Left lung (tissue), 10 donors: Measurements from ENCODE around the gene SRP14. TPM values are rescaled to one million over a fixed set of nuclear protein-coding genes. Genes with fewer than 3 reads are reported as not detected.
"Not testable (repeated sequence)": the region's sequence is repeated elsewhere in the genome, so short reads cannot be mapped to it uniquely, and the experiment has no call there.

Source experiments
- ATAC-seq: fragments of 200-7000 bp; cut with Tn5 transposase; one replicate; pipeline ENCODE4 v1.9.1; 2020; ENCODE audit warnings: moderate library complexity
- DNase-seq, 4 donors: peaks; one replicate each; pipeline ENCODE4 v3.0.0-alpha.2; 2013 to 2020
- H3K27ac ChIP-seq, 2 donors: fragments of 200-600 bp; sonication (generic) in 1 of 2; one replicate each; pipeline versions ENCODE4 v1.5.0 to v1.8.0; 2020 to 2021
- H3K27me3 ChIP-seq, 2 donors: fragments of 200-600 bp; sonication (generic) in 1 of 2; one replicate each; pipeline versions ENCODE4 v1.5.0 to v1.8.0; 2020 to 2021
- H3K36me3 ChIP-seq, 2 donors: fragments of 200-600 bp; sonication (generic) in 1 of 2; one replicate each; pipeline versions ENCODE4 v1.5.0 to v1.8.0; 2020 to 2021
- H3K4me1 ChIP-seq, 2 donors: fragments of 200-600 bp; one replicate each; pipeline ENCODE4 v1.8.0; 2021
- H3K4me3 ChIP-seq, 2 donors: fragments of 200-600 bp; sonication (generic) in 1 of 2; one replicate each; pipeline versions ENCODE4 v1.5.0 to v1.8.0; 2020 to 2021; ENCODE audit warnings: mild to moderate bottlenecking in 1 of 2
- H3K9me3 ChIP-seq, 2 donors: fragments of 200-600 bp; sonication (generic) in 1 of 2; one replicate each; pipeline versions ENCODE4 v1.5.0 to v1.8.0; 2020 to 2021
- intact Hi-C, 2 donors: fragments of 100-400 bp; cut with DNase I; formaldehyde crosslinking; loops; one replicate each; pipeline versions ENCODE4 v1.11.2 to v1.14.2; 2022
- polyA plus RNA-seq, 6 donors: library from polyadenylated mRNA; unstranded; fragments of 120-200 nt; gene quantifications; one replicate each; pipeline ENCODE4 v1.2.1, GENCODE V29; 2013; ENCODE audit not compliant: insufficient read length in 6 of 6
- total RNA-seq, 2 donors: library from RNA; stranded (reverse); fragmentation: NEBNext Ultra II Directional; extraction: Animal tissue kit (Norgen Biotek cat#: 25700); gene quantifications; one replicate each; pipeline ENCODE4 v1.2.1, GENCODE V29; 2021
- TF ChIP-seq, protein P1 (sequence below), 2 donors: fragments of 200-600 bp; sonication (generic) in 1 of 2; IDR thresholded peaks; one replicate each; pipeline versions ENCODE4 v1.5.0 to v1.8.0; 2021; ENCODE audit warnings: antibody characterized with exemption in 2 of 2
- donor health status: DM: no; HTN: yes; CAD: no.
- donor health status: DM: no; HTN: no; CAD: no.

Gene SRP14
- total and polyA plus RNA-seq, 8 donors, result 159 to 541 (median 505) TPM

DNA sequence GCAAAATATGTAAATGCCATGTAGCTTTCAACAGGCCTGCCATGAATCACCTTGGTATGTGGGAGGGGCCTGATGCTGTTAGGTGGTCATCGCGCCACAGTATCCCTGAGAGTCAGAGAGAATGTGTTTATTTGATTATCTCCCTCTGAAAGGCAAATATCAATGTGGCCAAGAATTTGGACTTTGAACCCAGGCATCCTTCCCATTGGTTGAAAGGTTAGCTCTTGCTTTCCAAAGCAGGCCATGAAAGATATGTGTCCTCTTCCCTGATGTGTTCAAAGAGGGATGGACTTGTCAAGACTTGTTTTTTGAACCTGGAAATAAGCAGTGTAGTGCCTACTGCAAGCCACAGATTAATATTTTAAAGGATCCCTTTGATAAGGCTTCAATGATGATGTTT lies 36.7 kb downstream of the SRP14 start:
- H3K4me3 ChIP-seq, result no peak overlapping the region
- peaks cover 0 to 82% of the 10 kb centered on the region in 2 donors for H3K36me3 ChIP-seq
- H3K9me3 ChIP-seq, result no peaks in the 10 kb centered on the region
- H3K27ac ChIP-seq, result no peak overlapping the region
- intact Hi-C loops, result no loop called here
- TF ChIP-seq, protein P1, sequence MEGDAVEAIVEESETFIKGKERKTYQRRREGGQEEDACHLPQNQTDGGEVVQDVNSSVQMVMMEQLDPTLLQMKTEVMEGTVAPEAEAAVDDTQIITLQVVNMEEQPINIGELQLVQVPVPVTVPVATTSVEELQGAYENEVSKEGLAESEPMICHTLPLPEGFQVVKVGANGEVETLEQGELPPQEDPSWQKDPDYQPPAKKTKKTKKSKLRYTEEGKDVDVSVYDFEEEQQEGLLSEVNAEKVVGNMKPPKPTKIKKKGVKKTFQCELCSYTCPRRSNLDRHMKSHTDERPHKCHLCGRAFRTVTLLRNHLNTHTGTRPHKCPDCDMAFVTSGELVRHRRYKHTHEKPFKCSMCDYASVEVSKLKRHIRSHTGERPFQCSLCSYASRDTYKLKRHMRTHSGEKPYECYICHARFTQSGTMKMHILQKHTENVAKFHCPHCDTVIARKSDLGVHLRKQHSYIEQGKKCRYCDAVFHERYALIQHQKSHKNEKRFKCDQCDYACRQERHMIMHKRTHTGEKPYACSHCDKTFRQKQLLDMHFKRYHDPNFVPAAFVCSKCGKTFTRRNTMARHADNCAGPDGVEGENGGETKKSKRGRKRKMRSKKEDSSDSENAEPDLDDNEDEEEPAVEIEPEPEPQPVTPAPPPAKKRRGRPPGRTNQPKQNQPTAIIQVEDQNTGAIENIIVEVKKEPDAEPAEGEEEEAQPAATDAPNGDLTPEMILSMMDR (IDR thresholded peaks at IDR 0.05), result no peak
- ATAC-seq, result no peak
- no peaks in the 10 kb centered on the region for H3K27me3 ChIP-seq
- no peak for DNase-seq
- H3K4me1 ChIP-seq, result no peaks in the 10 kb centered on the region

DNA sequence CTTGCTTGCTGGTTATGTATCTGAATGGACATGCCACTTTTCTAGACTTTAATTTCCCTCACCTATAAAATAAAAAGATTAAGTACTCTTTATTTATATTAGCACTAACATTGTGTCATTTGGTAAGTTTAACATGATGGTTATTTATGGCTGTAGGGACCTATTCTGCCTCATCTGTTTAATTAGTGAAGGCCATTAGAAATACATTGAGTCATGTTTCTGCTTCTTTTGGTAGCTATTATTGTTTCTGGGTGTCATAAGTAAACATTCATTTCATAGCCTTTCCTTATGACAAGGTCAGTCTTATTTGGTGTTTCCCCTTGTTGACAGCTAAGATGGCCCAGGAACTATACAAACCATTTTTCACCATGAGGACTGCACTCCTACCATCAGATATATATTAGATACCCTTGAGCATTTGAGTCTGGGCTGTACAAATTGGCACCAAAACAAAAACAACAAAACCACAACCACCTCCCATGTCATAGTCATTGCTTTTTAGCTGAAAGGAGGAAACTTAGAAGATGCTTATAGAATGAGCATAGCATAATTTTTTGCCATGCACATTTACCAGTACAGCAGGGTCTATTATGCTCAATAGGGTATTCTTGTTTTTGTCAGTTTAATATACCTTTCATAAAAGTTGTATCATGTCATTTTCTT lies 39.3 kb downstream of the SRP14 start:
- TF ChIP-seq, protein P1 (IDR thresholded peaks at IDR 0.05), result no peak
- H3K36me3 ChIP-seq, result peaks cover 0 to 83% of the 10 kb centered on the region in 2 donors
- intact Hi-C loops, result no loop called here

DNA sequence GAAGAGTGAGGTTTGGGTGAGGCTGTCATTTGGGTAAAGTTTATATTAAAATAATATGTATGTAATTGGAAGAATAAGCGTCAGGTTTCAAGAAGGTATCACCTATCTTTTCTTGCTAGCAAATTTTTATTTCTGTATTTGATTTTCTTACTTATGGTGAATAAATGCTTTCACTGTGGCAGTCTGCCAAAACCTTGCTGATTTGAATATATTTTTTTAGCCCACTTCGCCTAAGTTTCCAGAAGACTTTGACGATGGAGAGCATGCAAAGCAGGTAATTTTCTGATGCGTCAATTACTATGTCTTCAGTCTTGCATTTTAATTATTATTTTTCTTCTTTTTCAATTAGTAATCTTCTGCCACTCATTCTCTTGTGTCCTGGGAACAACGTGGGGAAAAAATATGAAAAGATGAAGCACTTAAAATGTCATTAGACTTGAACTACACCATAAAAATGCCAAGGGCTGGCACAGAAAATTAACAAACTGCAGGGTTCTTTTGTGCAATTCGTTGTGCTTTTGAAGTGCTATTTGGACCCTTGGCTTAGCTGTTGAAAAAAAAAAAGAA lies 40.4 kb downstream of the SRP14 start:
- Histone ChIP-seq H3K36me3 (peaks cover 0 to 83% of the 10 kb centered on the region in 2 donors), H3K27ac (no peak overlapping the region), H3K4me1 (no peaks in the 10 kb centered on the region), H3K27me3 (no peaks in the 10 kb centered on the region), H3K9me3 (no peaks in the 10 kb centered on the region), H3K4me3 (no peak overlapping the region)
- DNase-seq (no peak), ATAC-seq (no peak)
- TF ChIP-seq, protein P1 (IDR thresholded peaks at IDR 0.05), result no peak
- intact Hi-C loops, result no loop called here

More for the DNA sequence above, 39.3 kb downstream of the SRP14 start:
- no peak for ATAC-seq
- no peak overlapping the region for H3K27ac ChIP-seq
- no peaks in the 10 kb centered on the region for H3K27me3 ChIP-seq
- no peaks in the 10 kb centered on the region for H3K4me1 ChIP-seq
- H3K9me3 ChIP-seq, result no peaks in the 10 kb centered on the region
- no peak overlapping the region for H3K4me3 ChIP-seq
- no peak for DNase-seq

DNA sequence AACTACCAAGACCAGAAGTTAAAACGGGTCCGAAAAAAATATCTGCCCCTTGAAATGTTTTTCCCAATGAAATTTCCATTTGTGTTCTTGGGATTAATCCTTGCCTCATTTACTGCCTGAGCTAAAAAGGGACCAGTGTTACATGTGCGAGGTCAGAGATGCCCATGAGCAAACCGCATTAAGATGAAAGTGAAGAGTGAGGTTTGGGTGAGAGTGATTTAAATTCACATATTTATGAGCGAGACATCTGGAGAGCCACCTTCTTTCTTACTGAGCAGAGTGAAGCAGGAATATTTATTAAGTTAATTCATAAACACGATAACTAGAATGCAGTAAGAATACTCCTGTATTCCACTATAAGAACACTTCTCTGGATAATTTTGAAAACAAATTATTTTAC lies 41.3 kb downstream of the SRP14 start:
- intact Hi-C loops, result no loop called here
- peaks cover 0 to 83% of the 10 kb centered on the region in 2 donors for H3K36me3 ChIP-seq
- no peaks in the 10 kb centered on the region for H3K9me3 ChIP-seq
- no peaks in the 10 kb centered on the region for H3K4me1 ChIP-seq
- DNase-seq (no peak), ATAC-seq (no peak)
- TF ChIP-seq, protein P1 (IDR thresholded peaks at IDR 0.05), result no peak
- no peaks in the 10 kb centered on the region for H3K27me3 ChIP-seq
- no peak overlapping the region for H3K27ac ChIP-seq
- H3K4me3 ChIP-seq, result no peak overlapping the region

DNA sequence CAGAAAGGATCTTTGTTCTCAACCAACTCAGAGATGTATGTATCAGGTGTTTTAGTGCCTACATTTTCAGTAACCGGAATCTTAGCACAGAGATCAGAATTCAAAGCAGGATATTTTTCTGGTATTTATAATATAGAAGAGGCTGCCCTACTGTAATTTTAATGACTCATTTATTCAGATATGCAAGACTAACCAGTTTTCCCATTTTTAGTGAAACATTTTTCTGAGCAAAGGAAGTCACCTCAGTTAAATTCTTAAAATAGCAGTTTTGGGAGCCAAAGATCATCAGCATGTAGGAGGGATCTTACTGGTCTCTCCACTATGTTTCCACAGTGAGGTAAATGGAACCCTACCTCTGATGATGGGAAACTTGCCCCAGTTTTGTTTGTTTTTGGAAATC lies 42.0 kb downstream of the SRP14 start:
- peaks cover 0 to 83% of the 10 kb centered on the region in 2 donors for H3K36me3 ChIP-seq
- TF ChIP-seq, protein P1 (IDR thresholded peaks at IDR 0.05), result no peak
- H3K4me3 ChIP-seq, result no peak overlapping the region
- ATAC-seq, result no peak
- no peaks in the 10 kb centered on the region for H3K9me3 ChIP-seq
- no peaks in the 10 kb centered on the region for H3K27me3 ChIP-seq
- H3K27ac ChIP-seq, result no peak overlapping the region
- no peak for DNase-seq
- no peaks in the 10 kb centered on the region for H3K4me1 ChIP-seq
- intact Hi-C loops, result no loop called here

DNA sequence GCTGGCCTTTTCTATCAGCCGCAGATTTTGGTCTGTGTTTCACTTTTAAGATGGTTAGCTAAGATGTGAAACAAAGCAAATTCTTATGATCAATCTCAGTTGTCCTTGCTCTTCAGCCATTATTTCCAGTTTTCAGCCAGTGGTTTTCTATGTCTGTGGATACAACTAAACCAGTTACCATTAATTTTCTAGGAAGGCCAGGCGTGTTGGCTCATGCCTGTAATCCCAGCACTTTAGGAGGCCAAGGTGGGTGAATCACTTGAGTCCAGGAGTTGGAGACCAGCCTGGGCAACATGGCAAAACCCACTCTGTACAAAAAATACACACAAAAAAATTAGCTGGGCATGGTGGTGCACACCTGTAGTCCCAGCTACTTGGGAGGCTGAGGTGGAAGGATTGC lies 42.8 kb downstream of the SRP14 start:
- H3K27me3 ChIP-seq, intact Hi-C loops, H3K27ac ChIP-seq, H3K4me1 ChIP-seq, ATAC-seq, H3K4me3 ChIP-seq, H3K9me3 ChIP-seq, DNase-seq: not testable (repeated sequence)
- peaks cover 0 to 85% of the 10 kb centered on the region in 2 donors for H3K36me3 ChIP-seq

DNA sequence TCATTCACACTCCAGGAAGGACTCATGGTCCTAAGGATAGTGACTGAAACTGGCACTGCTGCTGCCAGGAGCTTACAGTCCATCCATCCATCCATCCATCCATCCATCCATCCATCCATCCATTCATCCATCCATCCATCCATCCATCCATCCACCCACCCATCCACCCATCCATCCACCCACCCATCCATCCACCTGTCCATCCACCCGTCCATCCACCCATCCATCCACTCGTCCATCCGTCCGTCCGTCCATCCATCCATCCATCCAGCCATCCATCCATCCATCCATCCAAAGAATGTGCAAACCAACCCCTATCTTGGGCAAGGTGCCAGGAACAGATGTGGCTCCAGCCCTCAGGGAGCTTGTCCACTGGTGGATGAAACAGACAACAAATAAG lies 46.0 kb downstream of the SRP14 start:
- ATAC-seq, H3K4me3 ChIP-seq, H3K4me1 ChIP-seq, intact Hi-C loops, H3K27ac ChIP-seq, H3K27me3 ChIP-seq, H3K9me3 ChIP-seq, DNase-seq: not testable (repeated sequence)
- peaks cover 4 to 100% of the 10 kb centered on the region in 2 donors for H3K36me3 ChIP-seq
